ENCODE measurements around the gene SPZ1.
"Not testable (repeated sequence)": the region's sequence is repeated elsewhere in the genome, so short reads cannot be mapped to it uniquely, and the experiment has no call there.

SPZ1 gene

DNA sequence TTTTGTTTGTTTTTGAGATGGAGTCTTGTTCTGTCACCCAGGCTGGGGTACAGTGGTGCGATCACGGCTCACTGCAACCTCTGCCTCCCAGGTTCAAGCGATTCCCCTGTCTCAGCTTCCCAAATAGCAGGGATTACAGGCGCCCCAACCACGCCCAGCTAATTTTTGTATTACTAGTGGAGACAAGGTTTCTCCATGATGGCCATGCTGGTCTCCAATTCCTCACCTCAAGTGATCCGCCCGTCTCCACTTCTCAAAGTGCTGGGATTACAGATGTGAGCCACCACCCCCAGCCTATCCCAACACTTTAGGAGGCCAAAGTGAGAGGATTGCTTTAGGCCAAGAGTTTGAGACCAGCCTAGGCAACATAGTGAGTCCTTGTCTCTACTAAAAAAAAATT lies 19.3 kb downstream of the SPZ1 start:
- DNase-seq: no peak

DNA sequence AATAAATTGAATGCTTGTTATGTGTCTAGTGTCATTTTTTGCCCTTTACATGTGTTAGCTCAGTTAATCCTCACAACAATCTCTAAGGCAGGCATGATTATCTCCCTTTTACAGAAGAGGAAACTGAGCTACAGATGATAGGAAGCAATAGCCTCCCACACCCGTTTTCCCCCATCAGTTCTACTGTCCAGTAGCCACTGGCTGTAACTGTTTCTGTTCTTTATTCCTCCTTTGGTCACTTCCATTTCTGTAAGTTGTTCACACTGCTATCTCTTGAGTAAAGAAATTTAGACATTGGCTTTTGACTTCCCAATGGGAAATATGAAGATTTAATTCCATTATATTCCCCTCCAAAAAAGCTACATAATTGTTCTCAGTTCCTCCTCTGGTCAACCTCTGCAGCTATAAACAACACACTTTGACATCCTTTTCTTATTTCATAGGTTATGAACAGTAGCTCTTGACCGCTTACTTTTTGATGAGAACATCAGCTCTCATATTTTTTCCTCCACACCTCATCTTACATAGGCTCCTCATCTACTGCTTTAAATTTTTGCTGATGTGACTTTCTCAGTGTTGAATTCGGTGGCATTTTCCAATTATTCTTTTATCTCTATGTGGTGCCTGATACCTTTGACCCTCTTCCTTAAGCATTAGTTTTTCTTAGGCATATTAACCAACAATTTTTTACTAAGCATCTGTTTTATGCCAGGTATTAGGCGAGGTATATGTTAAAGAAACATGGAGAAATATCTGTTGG lies 21.4 kb downstream of the SPZ1 start:
- no peak for DNase-seq

DNA sequence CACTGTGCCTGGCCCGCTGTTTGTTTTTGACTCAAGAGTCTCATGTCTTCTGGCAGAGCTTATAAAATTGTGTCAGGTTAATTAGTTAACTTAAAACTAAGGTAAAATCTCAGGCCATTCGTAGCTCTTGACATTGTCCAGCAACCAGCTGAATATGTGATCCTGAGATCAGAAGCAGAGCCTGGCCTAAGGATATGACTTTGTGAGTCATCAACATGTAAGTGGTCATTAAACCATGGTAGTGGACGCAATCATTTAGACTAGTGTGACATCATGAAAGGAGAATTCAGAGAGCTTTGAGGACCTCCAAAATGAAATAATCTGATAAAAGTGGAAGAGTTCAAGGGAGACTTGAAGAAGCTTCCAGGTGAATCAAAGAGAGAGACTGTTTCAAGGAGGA lies 23.3 kb downstream of the SPZ1 start:
- no peak for DNase-seq

DNA sequence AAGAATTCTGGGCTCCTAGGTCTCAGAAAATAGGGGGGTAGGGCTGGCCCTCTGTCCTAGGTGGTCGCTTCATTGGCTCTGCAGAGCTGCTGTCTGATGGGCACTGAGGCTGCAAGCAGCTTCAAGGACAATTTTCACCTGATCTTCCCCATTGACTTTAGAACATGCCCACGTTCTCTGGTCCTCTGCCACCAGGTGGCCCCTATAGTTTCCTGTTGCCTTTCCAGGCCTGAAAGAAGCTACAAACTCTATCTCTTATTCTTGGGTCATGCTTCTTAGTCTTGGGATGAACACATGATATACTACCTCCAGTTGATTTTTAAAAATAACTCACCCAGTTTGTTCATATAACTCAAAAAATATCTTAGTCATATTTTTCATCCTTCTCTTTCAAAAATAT lies 26.3 kb downstream of the SPZ1 start:
- DNase-seq: peak; percentile 21 to 34

DNA sequence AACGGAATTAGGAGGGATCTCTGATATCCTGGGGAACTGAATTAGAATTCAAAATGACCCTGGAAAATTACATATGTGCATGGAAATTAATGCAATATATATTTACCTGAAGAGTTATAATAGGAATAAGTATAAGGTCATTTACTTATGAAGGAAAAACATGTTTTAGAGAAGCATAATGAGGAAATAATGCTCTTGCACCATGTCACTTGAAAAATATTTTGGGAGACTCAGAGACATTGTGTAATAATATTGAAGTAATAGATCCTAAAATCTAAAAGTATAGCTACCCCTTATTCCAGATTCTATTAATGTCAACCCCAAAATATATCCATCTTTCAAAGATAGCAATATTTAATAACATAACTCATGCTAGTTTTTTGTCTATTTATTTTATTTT lies 28.4 kb downstream of the SPZ1 start:
- DNase-seq: no peak

DNA sequence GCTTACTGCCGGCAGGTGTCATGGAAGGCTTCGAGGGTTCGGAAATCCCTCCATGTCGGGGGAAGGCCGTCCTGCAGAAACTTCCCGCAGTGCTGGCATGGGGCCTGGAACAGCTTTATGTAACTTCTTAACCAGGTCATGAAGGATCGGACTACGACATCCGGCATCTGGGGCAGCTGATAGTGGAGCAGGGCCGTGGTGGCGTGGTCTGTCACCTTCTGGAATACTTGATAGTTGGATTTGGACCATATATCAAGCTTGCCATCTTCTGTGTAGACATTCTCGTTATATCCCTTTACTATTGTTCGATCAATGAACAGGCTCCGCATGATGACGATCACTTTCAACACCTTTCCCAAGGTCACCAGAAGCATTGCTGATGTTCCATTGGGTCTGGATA lies 31.2 kb downstream of the SPZ1 start:
- DNase-seq: not testable (repeated sequence)

DNA sequence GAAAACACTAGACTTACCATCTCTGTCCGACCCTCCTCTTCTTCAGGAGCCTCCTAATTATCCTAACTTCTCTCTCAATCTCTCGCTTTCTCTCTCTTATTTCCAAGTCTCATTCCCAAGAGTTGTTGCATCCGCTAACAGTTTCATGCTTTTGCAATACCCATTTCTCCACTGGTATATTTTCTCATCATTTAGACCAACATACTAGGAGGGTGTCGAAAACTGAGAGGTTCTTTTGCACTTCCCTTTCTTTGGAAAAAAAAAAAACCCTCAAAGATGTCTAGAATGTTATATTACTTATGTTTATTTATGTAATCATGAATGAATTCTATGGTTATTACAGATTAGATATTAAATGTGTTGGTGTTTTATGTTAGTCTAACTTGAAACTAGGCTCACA lies 35.9 kb downstream of the SPZ1 start:
- DNase-seq: no peak

DNA sequence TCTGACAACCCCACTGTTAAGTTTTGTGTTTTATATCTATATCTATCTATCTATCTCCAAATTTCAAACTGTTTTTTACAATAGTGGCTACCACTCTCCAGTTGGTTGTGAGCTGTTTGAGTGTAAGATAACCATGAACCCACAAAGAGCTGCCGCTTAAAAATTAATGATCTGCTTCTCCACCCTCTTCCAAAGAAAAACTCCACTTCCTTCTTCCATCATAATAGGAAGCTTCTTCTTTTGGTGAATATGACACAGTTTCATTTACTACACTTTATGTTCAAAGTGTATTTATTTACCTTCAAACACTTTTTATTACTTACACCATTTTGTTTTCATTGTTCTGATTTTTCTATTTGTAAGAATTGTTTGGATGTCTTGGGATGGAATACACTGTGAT lies 37.9 kb downstream of the SPZ1 start:
- DNase-seq: no peak

DNA sequence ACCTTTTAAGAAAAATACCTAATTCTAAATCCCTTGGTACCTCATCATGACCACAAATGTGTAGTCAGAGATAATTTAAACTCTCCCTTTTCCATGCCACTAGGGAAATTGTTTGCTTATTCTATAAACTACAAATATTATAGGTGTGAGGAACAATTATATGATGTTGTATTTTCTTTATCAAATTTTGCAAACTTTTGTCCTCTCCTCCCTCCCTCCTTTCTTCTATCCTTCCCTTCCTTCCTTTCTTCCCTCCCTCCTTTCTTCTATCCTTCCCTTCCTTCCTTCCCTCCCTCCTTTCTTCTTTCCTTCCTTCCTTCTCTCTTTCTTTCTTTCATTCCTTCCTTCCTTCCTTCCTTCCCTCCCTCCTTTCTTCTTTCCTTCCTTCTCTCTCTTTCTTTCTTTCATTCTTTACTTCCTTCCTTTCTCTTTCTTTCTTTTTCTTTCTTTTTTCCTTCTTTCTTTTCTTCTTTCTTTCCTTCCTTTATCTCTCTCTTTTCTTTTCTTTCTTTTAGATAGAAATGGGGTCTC lies 41.2 kb downstream of the SPZ1 start:
- no peak for DNase-seq

DNA sequence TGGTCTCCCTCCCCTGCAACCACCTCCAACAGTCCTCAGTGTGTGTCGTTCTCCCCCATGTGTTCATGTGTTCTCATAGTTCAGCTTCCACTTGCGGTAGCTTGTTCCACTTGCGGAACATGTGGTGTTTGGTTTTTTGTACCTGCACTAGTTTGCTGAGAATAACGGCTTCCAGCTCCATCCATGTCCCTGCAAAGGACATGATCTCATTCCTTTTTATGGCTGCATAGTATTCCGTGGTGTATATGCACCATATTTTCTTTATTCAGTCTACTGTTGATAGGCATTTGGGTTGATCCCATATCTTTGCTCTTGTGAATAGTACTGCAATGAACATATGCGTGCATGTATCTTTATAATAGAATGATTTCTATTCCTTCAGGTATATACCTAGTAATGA lies 45.1 kb downstream of the SPZ1 start:
- no peak for DNase-seq

DNA sequence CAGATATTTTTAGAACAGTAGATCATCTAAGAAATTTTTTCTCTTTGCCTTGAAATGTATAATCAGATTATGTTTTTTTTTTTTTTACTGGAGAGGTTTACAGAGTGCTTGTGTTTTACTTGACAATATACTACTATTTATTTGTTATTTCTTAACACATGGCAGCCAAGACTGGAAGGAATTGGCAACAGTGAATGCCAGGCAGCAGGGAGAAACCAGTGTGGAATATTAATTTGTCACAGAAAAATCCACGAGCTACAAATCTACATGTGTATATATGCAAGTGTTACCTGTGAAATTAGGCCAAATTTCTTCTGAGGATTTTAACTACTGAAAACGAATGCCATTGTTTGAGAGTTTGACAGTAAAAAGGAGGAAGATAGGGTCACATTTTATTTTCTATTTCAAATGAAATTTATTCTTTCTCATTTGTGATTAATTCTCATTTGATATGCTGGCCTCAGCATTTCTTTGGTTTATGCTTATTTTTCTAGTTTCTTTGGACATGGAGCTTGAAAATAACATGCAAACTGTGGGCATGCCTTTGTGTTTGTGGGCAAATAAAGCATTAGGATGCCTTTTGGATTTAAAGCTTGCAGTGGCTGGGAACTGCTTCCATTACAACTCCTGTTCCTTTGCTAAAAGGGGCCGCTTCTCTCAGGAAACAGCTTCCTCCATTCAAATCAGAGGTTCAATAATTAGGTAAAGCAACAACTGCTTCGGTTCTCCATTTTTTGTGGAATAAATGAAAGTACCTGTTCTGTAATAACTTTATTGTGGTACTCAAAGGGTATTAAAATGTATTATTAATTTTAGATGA lies 49.1 kb downstream of the SPZ1 start:
- no peak for DNase-seq

DNA sequence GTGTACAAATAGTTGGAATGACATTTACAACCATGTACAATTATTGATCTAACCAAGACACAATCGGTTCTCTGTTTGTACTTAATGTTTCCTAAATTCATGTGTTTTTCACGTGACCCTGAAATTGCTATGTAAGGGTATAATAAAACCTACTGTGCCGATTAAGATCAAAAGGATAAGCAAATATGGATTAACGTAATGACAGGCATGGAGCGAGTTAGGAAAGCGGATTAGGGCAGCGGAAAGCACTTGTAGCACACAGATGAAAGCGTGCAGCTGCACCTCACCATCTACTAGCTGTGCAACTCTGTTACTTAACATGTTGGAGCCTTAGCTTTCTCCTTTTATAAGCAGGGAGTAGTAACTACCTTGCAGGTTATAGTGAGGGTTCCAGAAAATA lies 49.7 kb downstream of the SPZ1 start:
- no peak for DNase-seq

DNA sequence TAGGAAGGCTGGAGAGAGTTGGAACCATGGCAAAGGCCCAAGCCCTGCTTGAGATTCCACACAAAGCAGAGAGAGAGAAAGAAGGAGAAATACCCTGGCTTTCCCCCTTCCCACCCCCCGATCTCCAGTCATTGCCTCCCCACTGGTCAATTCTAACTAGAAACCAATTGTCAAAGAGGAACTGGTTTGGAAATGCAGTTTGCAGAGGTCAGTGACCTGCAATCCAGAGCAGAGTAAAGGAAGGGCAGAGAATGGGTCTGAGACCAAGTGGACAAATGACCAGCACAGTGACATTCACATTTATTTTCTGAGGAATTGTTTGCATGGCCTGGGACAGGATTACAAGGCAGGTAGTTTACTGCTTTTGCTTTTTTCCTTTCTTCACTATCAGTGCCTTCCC lies 50.6 kb downstream of the SPZ1 start:
- DNase-seq: no peak

Measured in stimulated activated CD4-positive, alpha-beta T cell treated with anti-CD3 and anti-CD28 coated beads, Interleukin-2, amount 100 ng/mL, for 24 hours (primary cell).